ENCODE measurements around the gene OR11H7. TPM values are rescaled to one million over a fixed set of nuclear protein-coding genes. Genes with fewer than 3 reads are reported as not detected.
"Not testable (repeated sequence)": the region's sequence is repeated elsewhere in the genome, so short reads cannot be mapped to it uniquely, and the experiment has no call there.

Gene OR11H7
- total RNA-seq, 1 donor from 2014 or later, result not detected

DNA sequence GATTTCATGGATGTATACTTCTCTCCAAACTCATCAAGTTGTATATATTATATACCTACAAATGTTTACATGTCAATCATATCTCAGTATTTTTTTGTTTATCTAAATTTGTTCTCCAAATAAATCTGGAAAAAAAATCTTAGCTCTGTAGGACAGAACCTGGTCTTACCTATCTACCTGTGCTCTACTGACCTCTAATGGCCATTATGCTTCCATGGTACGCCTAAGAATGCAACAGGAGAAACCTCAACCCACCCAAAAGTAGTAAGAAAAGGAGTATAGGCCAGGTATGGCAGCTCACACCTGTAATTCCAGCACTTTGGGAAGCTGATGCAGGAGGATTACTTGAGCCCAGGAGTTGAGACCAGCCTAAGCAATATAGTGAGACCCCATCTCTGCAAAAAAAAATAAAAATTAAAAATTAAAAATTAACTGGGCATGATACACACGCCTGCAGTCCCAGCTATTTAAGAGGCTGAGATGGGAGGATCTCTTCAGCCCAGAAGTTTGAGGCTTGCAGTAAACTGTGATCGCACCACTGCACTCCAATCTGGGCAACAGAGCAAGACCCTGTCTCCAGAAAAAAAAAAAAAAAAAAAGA, 19.0 kb downstream of the OR11H7 start:
- no peaks in the 10 kb centered on the region for H3K36me3 ChIP-seq
- TF ChIP-seq, protein P1, sequence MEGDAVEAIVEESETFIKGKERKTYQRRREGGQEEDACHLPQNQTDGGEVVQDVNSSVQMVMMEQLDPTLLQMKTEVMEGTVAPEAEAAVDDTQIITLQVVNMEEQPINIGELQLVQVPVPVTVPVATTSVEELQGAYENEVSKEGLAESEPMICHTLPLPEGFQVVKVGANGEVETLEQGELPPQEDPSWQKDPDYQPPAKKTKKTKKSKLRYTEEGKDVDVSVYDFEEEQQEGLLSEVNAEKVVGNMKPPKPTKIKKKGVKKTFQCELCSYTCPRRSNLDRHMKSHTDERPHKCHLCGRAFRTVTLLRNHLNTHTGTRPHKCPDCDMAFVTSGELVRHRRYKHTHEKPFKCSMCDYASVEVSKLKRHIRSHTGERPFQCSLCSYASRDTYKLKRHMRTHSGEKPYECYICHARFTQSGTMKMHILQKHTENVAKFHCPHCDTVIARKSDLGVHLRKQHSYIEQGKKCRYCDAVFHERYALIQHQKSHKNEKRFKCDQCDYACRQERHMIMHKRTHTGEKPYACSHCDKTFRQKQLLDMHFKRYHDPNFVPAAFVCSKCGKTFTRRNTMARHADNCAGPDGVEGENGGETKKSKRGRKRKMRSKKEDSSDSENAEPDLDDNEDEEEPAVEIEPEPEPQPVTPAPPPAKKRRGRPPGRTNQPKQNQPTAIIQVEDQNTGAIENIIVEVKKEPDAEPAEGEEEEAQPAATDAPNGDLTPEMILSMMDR (IDR thresholded peaks at IDR 0.05; ENCODE audit: borderline replicate concordance), result no peak
- DNase-seq, result no peak
- no peaks in the 10 kb centered on the region for H3K27me3 ChIP-seq (ENCODE audit: low read depth)
- no peaks in the 10 kb centered on the region for H3K4me1 ChIP-seq
- intact Hi-C loops (cut with micrococcal nuclease), result no loop called here
- H3K27ac ChIP-seq (replicated peaks), result no peak overlapping the region
- H3K9me3 ChIP-seq (replicated peaks), result peaks cover 23% of the 10 kb centered on the region
- H3K4me3 ChIP-seq, result no peak overlapping the region

DNA sequence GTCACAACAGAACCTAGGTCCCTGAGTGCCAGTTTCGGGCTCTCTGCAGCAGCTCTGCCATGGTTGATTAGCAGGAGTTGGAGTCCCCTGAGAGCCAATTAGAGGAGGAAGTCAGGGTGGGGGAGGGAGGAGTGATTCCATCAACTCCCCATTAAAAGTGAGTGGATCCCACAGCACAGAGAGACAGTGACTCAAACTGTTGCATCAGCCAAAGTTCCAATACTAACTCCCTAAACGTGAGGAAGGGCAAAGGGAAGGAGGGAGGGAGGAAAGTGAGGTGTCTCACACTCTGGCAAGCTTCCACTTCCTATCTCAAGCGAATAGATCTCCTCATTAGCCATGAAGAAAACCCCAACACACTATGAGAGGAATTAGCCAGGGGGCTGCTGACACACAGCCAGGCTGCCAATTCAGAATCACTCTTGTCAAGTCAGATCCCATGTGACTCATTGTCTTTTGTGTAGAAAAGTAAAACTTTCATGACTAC, 33.9 kb downstream of the OR11H7 start:
- Histone ChIP-seq H3K4me1 (no peaks in the 10 kb centered on the region), H3K27me3 (ENCODE audit: low read depth) (no peaks in the 10 kb centered on the region), H3K9me3 (replicated peaks) (no peaks in the 10 kb centered on the region), H3K4me3 (no peak overlapping the region), H3K27ac (replicated peaks) (no peak overlapping the region), H3K36me3 (no peaks in the 10 kb centered on the region)
- intact Hi-C loops (cut with micrococcal nuclease), result no loop called here
- TF ChIP-seq, protein P1 (IDR thresholded peaks at IDR 0.05; ENCODE audit: borderline replicate concordance), result no peak
- DNase-seq, result no peak

DNA sequence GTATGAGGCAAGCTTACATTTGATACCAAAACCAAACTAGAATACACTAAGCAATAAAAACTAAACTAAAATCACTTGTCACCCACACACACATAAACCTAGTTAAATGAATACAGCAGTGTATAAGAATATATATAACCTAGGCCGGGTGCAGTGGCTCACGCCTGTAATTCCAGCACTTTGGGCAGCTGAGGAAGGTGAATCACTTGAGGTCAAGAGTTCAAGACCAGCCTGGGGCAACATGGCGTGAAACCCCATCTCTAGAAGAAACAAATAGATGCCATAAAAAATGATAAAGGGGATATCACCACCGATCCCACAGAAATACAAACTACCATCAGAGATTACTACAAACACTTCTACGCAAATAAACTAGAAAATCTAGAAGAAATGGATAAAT, 35.6 kb downstream of the OR11H7 start:
- H3K4me1 ChIP-seq; H3K9me3 ChIP-seq (replicated peaks); DNase-seq; H3K4me3 ChIP-seq; H3K27ac ChIP-seq (replicated peaks); H3K36me3 ChIP-seq; H3K27me3 ChIP-seq (ENCODE audit: low read depth); intact Hi-C loops (cut with micrococcal nuclease): not testable (repeated sequence)

DNA sequence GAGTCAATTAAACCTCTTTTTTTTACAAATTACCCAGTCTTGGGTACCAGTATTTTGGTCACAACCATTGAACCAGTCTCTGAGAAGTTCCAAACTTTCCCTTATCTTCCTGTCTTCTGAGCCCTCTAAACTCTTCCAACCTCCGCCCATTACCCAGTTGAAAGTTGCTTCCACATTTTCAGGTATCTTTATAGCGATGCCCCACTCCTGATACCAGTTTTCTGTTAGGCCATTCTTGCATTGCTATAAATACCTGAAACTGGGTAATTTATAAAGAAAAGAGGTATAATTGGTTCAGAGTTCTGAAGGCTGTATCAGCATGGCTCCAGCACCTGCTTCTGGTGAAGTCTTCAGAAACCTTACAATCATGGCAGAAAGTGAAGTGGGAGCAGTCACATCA, 45.3 kb downstream of the OR11H7 start:
- TF ChIP-seq, protein P1 (IDR thresholded peaks at IDR 0.05; ENCODE audit: borderline replicate concordance), result no peak
- intact Hi-C loops (cut with micrococcal nuclease), result no loop called here

DNA sequence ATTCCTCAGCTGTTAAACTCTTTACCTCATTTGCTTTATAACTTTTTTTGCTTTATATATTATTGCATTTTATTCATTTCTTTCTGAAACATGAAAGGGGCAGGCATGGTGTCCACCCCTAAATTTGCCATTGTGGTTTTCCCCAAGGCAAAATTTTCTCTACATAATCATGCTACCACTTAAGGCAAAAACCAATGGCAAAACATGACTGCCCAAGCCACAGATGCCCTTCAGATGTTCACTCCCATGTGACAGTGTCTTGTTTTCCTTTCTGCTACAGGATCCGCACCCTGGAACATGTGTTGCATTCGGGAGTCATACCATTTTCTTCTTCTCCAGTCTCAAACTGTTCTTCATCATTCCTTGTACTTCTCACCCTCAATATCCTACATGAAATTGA, 48.6 kb downstream of the OR11H7 start:
- no peak overlapping the region for H3K27ac ChIP-seq (replicated peaks)
- H3K27me3 ChIP-seq (ENCODE audit: low read depth), result no peaks in the 10 kb centered on the region
- H3K9me3 ChIP-seq (replicated peaks), result peaks cover 23% of the 10 kb centered on the region
- intact Hi-C loops (cut with micrococcal nuclease), result no loop called here
- no peaks in the 10 kb centered on the region for H3K36me3 ChIP-seq
- no peak for DNase-seq
- no peak overlapping the region for H3K4me3 ChIP-seq
- TF ChIP-seq, protein P1 (IDR thresholded peaks at IDR 0.05; ENCODE audit: borderline replicate concordance), result no peak
- no peaks in the 10 kb centered on the region for H3K4me1 ChIP-seq

More for the DNA sequence above, 45.3 kb downstream of the OR11H7 start:
- H3K27ac ChIP-seq (replicated peaks), result no peak overlapping the region
- H3K27me3 ChIP-seq (ENCODE audit: low read depth), result no peaks in the 10 kb centered on the region
- H3K9me3 ChIP-seq (replicated peaks), result peaks cover 30% of the 10 kb centered on the region
- H3K36me3 ChIP-seq, result no peaks in the 10 kb centered on the region
- no peak overlapping the region for H3K4me3 ChIP-seq
- no peak for DNase-seq
- no peaks in the 10 kb centered on the region for H3K4me1 ChIP-seq

DNA sequence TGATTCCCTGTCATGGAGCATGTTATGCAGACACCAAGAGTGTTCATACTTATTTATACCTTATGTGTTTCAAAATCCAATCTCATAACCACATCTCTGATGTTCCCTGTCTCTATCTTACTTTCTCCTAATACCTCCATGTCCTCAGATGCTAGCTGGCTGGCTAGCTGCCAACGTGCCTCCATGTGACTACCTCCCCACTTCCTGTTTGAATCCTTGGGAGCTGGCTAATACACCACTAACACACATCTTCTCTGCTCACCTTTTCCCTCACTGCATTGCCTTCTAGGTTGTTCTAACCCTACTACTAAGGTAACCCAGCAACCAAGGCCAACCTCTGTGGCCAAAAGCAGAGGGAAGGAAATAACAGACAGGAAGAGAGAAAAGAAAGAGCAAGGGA, 49.6 kb downstream of the OR11H7 start:
- intact Hi-C loops (cut with micrococcal nuclease), result no loop called here
- Histone ChIP-seq H3K27ac (replicated peaks) (no peak overlapping the region), H3K27me3 (ENCODE audit: low read depth) (no peaks in the 10 kb centered on the region), H3K4me3 (no peak overlapping the region), H3K9me3 (replicated peaks) (peaks cover 18% of the 10 kb centered on the region), H3K36me3 (peaks cover 4% of the 10 kb centered on the region), H3K4me1 (no peaks in the 10 kb centered on the region)
- DNase-seq, result no peak
- TF ChIP-seq, protein P1 (IDR thresholded peaks at IDR 0.05; ENCODE audit: borderline replicate concordance), result no peak

DNA sequence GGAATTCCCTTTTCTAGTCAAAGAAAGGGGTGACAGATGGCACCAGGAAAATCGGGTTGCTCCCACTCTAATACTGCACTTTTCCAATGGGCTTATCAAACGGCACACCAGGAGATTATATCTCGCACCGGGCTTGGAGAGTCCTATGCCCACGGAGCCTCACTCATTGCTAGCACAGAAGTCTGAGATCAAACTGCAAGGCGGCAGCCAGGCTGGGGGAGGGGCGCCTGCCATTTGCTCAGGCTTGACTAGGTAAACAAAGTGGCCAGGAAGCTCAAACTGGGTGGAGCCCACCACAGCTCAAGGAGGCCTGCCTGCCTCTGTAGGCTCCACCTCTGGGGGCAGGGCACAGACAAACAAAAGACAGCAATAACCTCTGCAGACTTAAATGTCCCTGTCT, 51.5 kb downstream of the OR11H7 start:
- peaks cover 11% of the 10 kb centered on the region for H3K9me3 ChIP-seq (replicated peaks)
- intact Hi-C loops (cut with micrococcal nuclease); H3K27ac ChIP-seq (replicated peaks); DNase-seq; H3K27me3 ChIP-seq (ENCODE audit: low read depth); H3K4me3 ChIP-seq; H3K4me1 ChIP-seq; H3K36me3 ChIP-seq: not testable (repeated sequence)

Measured in left ventricle myocardium inferior (tissue), 1 donor.